ENCODE data around the gene TMEM151B. TPM values are rescaled to one million over a fixed set of nuclear protein-coding genes. Genes with fewer than 3 reads are reported as not detected.

The TMEM151B gene
- total RNA-seq, 4 donors from 2014 or later = 0.14 to 3.8 (median 1.7) TPM

DNA sequence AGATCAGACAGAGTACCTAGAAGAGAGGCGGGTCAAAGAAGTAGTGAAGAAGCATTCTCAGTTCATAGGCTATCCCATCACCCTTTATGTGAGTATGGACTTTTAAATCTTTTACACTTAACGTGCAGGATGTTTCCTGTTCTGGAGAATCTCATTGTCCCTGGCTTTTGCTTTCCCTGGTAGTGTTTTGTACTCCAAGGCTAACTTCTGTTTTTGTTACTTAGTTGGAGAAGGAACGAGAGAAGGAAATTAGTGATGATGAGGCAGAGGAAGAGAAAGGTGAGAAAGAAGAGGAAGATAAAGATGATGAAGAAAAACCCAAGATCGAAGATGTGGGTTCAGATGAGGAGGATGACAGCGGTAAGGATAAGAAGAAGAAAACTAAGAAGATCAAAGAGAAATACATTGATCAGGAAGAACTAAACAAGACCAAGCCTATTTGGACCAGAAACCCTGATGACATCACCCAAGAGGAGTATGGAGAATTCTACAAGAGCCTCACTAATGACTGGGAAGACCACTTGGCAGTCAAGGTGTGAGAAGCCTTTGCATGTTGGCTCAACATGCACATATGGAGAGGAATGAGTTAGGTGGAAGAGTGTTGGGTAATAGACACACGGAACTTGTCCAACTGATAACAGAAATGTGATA, 20.1 kb upstream of the TMEM151B start:
- 67 to 68% methylated on average over 6 of the region's 6 CpGs for WGBS, 2 donors (ENCODE audit: low coverage in 1 of 2)
- TF ChIP-seq POLR2A (IDR thresholded peaks at IDR 0.05) (no peak), POLR2AphosphoS5 (IDR thresholded peaks at IDR 0.05) (no peak)
- TF ChIP-seq, protein P1, sequence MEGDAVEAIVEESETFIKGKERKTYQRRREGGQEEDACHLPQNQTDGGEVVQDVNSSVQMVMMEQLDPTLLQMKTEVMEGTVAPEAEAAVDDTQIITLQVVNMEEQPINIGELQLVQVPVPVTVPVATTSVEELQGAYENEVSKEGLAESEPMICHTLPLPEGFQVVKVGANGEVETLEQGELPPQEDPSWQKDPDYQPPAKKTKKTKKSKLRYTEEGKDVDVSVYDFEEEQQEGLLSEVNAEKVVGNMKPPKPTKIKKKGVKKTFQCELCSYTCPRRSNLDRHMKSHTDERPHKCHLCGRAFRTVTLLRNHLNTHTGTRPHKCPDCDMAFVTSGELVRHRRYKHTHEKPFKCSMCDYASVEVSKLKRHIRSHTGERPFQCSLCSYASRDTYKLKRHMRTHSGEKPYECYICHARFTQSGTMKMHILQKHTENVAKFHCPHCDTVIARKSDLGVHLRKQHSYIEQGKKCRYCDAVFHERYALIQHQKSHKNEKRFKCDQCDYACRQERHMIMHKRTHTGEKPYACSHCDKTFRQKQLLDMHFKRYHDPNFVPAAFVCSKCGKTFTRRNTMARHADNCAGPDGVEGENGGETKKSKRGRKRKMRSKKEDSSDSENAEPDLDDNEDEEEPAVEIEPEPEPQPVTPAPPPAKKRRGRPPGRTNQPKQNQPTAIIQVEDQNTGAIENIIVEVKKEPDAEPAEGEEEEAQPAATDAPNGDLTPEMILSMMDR (IDR thresholded peaks at IDR 0.05) = no peak
- H3K4me1 ChIP-seq = peaks cover 4 to 28% (median 17%) of the 10 kb centered on the region in 4 donors
- no peak overlapping the region for H3K27ac ChIP-seq
- in situ Hi-C loops (cut with MboI; ENCODE audit: low pct_ligation_motif_present in 1 of 4, low pct_unique_long_range_greater_than_20kb in 1 of 4, low sequenced_read_pairs in 3 of 4) = no loop called here
- intact Hi-C loops (cut with DNase I; ENCODE audit: low total_unique reads) = no loop called here
- no peaks in the 10 kb centered on the region for H3K27me3 ChIP-seq
- DNase-seq = no peak
- H3K4me3 ChIP-seq = no peak overlapping the region
- H3K36me3 ChIP-seq = peaks cover 0 to 61% (median 28%) of the 10 kb centered on the region in 4 donors
- no peaks in the 10 kb centered on the region for H3K9me3 ChIP-seq

GRCh38 chr6:44250718-44251123, 19.5 kb upstream of the TMEM151B start:
- intact Hi-C loops (cut with DNase I; ENCODE audit: low total_unique reads) = no loop called here
- H3K27ac ChIP-seq = no peak overlapping the region
- no peaks in the 10 kb centered on the region for H3K27me3 ChIP-seq
- in situ Hi-C loops (cut with MboI; ENCODE audit: low pct_ligation_motif_present in 1 of 4, low pct_unique_long_range_greater_than_20kb in 1 of 4, low sequenced_read_pairs in 3 of 4) = no loop called here
- no peak for DNase-seq
- peaks cover 0 to 61% (median 28%) of the 10 kb centered on the region in 4 donors for H3K36me3 ChIP-seq
- WGBS, 2 donors (ENCODE audit: low coverage in 1 of 2) = 42 to 73% methylated on average over 1 to 3 of the region's 3 CpGs
- peaks cover 4 to 27% (median 17%) of the 10 kb centered on the region in 4 donors for H3K4me1 ChIP-seq
- H3K9me3 ChIP-seq = no peaks in the 10 kb centered on the region
- TF ChIP-seq, protein P1 (IDR thresholded peaks at IDR 0.05) = no peak
- TF ChIP-seq POLR2A (IDR thresholded peaks at IDR 0.05) (no peak), POLR2AphosphoS5 (IDR thresholded peaks at IDR 0.05) (no peak), EP300 (IDR thresholded peaks at IDR 0.05; ENCODE audit: low read depth) (no peak)
- no peak overlapping the region for H3K4me3 ChIP-seq

DNA sequence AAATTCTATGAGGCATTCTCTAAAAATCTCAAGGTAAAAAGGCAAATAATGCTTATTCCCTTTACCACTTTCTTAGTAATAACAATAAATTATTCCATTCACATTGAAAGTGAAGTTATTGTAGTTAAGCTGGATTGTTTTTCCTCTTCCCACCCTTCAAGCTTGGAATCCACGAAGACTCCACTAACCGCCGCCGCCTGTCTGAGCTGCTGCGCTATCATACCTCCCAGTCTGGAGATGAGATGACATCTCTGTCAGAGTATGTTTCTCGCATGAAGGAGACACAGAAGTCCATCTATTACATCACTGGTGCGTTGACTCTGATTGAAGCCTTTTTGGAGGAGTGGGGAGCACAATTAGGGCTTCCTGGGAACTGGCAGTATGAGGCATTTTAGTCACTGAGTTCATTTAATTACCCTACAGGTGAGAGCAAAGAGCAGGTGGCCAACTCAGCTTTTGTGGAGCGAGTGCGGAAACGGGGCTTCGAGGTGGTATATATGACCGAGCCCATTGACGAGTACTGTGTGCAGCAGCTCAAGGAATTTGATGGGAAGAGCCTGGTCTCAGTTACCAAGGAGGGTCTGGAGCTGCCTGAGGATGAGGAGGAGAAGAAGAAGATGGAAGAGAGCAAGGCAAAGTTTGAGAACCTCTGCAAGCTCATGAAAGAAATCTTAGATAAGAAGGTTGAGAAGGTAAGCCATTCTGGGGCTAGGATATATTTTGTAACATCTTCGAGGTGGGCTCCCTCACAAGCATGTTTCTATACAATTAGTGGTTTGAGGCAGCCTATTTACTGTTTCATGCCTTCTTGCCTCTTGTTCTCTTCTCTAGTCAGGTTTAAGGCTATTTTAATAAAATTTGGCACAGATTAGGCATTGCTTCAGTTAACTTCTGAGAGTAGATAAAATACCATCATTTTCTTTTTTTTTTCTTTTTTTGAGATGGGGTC, 18.4 kb upstream of the TMEM151B start:
- Histone ChIP-seq H3K9me3 (no peaks in the 10 kb centered on the region), H3K27me3 (no peaks in the 10 kb centered on the region), H3K4me3 (no peak overlapping the region), H3K36me3 (peaks cover 0 to 61% (median 28%) of the 10 kb centered on the region in 4 donors), H3K4me1 (peaks cover 11 to 35% (median 25%) of the 10 kb centered on the region in 4 donors), H3K27ac (no peak overlapping the region)
- in situ Hi-C loops (cut with MboI; ENCODE audit: low pct_ligation_motif_present in 1 of 4, low pct_unique_long_range_greater_than_20kb in 1 of 4, low sequenced_read_pairs in 3 of 4) (no loop called here), intact Hi-C loops (cut with DNase I; ENCODE audit: low total_unique reads) (no loop called here)
- 83 to 88% methylated on average over 7 to 14 of the region's 14 CpGs for WGBS, 2 donors (ENCODE audit: low coverage in 1 of 2)
- TF ChIP-seq POLR2A (IDR thresholded peaks at IDR 0.05) (no peak), EP300 (IDR thresholded peaks at IDR 0.05; ENCODE audit: low read depth) (no peak), POLR2AphosphoS5 (IDR thresholded peaks at IDR 0.05) (no peak)
- TF ChIP-seq, protein P1 (IDR thresholded peaks at IDR 0.05) = no peak
- no peak for DNase-seq

Measured in transverse colon (tissue), 4 donors.